Measurements from ENCODE around the gene LRP2.
A peak's percentile ranks its signal among the peaks of the same experiment; 100 is the strongest.

The LRP2 gene

DNA sequence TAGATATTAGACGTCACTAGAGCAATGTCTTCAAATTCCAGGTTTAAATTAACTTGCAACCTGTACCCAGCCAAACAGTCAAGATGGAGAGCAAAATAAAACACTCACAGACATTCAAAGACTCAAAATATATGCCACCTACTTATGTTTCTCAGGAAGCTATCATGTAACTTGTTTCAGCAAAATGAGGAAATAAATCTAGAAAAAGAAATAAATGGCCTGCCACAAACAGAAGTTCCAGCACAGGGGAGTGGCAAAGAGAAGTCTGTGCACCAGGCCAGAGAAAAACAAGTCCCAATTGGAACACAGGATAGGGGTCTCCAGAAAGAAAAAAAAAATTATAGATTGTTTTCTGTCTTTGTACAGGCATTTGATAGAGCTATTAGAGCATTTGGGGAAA lies 96.7 kb downstream of the LRP2 start:
- no peaks in the 10 kb centered on the region for H3K4me1 ChIP-seq (ENCODE audit: control insufficient read depth, insufficient read depth, low read length)
- H3K27me3 ChIP-seq (replicated peaks; ENCODE audit: control insufficient read depth, insufficient read depth, low read length): no peaks in the 10 kb centered on the region
- no peak for DNase-seq (ENCODE audit: low read depth)
- no peaks in the 10 kb centered on the region for H3K9me3 ChIP-seq (ENCODE audit: control insufficient read depth, low read length)
- H3K4me3 ChIP-seq (ENCODE audit: low read length): no peak overlapping the region
- H3K36me3 ChIP-seq (ENCODE audit: control insufficient read depth, insufficient read depth, low read length, severe bottlenecking): no peaks in the 10 kb centered on the region
- H3K9ac ChIP-seq (ENCODE audit: low read length): no peak overlapping the region

DNA sequence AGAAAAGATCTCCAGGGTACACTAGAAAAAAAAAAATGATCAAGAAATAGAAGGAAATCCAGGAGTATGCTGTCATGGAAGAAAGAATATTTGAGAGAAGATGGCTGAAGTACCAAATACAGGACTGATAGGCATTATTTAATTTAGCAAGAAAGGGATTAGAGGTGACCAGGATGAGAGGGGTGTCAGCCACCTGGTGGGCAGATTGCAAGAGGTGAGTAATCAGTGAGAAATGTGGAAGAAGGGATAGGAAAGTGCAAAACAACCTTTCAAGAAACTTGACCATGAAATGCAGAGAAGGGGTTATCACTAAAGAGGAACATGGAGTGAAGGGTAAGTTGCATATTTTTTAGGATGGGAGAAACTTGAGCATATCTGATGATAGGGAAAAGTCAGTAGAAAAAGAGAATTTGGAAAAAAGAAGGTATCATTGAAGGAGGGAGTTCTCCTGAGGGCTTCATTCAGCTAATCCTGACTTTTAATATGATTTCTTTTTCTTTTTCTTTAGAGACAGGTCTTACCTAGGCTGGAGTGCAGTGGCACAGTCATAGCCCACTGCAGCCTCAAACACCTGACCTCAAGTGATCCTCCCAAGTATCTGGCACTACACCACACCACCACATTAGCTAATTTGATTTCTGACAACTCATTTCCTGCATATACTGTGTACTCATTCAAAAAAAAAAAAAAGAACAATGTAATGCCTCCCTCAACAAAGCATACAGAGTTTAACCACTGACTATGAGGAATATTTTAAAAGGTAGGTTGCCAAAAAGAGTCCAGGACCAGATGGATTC lies 101.3 kb downstream of the LRP2 start:
- no peaks in the 10 kb centered on the region for H3K4me1 ChIP-seq (ENCODE audit: control insufficient read depth, insufficient read depth, low read length)
- H3K27me3 ChIP-seq (replicated peaks; ENCODE audit: control insufficient read depth, insufficient read depth, low read length): no peaks in the 10 kb centered on the region
- no peak overlapping the region for H3K4me3 ChIP-seq (ENCODE audit: low read length)
- H3K9ac ChIP-seq (ENCODE audit: low read length): no peak overlapping the region
- H3K36me3 ChIP-seq (ENCODE audit: control insufficient read depth, insufficient read depth, low read length, severe bottlenecking): no peaks in the 10 kb centered on the region
- no peak for DNase-seq (ENCODE audit: low read depth)
- H3K9me3 ChIP-seq (ENCODE audit: control insufficient read depth, low read length): no peaks in the 10 kb centered on the region

- no peak for DNase-seq (ENCODE audit: low read depth)
- Histone ChIP-seq H3K27me3 (replicated peaks; ENCODE audit: control insufficient read depth, insufficient read depth, low read length) (no peaks in the 10 kb centered on the region), H3K36me3 (ENCODE audit: control insufficient read depth, insufficient read depth, low read length, severe bottlenecking) (no peaks in the 10 kb centered on the region), H3K9me3 (ENCODE audit: control insufficient read depth, low read length) (no peaks in the 10 kb centered on the region), H3K4me1 (ENCODE audit: control insufficient read depth, insufficient read depth, low read length) (no peaks in the 10 kb centered on the region), H3K9ac (ENCODE audit: low read length) (no peak overlapping the region), H3K4me3 (ENCODE audit: low read length) (no peak overlapping the region)
Observed at GRCh38 chr2:169260246-169260645, 102.1 kb downstream of the LRP2 start.

DNA sequence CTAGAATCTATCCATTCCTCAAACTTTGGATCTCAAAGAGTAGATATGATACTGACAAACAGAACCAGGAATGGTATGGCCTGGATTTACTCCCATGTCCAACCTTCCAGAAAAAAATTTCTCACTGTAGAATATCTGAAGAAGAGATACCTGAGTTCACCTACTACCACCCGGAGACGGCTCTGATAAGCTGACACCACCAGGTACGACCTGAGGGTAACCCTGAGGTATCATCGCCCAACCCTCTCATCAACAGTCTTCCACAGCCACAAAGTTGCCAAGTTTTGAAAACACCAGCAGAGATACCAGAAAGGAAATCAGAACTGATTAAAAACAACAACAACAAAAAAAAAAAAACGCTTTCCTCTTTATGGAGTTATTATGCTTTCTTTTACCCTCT lies 102.9 kb downstream of the LRP2 start:
- H3K4me3 ChIP-seq (ENCODE audit: low read length): no peak overlapping the region
- H3K27me3 ChIP-seq (replicated peaks; ENCODE audit: control insufficient read depth, insufficient read depth, low read length): no peaks in the 10 kb centered on the region
- no peak overlapping the region for H3K9ac ChIP-seq (ENCODE audit: low read length)
- H3K4me1 ChIP-seq (ENCODE audit: control insufficient read depth, insufficient read depth, low read length): no peaks in the 10 kb centered on the region
- no peak for DNase-seq (ENCODE audit: low read depth)
- no peaks in the 10 kb centered on the region for H3K9me3 ChIP-seq (ENCODE audit: control insufficient read depth, low read length)
- H3K36me3 ChIP-seq (ENCODE audit: control insufficient read depth, insufficient read depth, low read length, severe bottlenecking): no peaks in the 10 kb centered on the region

GRCh38 chr2:169258045-169258601 lies 104.2 kb downstream of the LRP2 start:
- Histone ChIP-seq H3K4me1 (ENCODE audit: control insufficient read depth, insufficient read depth, low read length) (no peaks in the 10 kb centered on the region), H3K4me3 (ENCODE audit: low read length) (no peak overlapping the region), H3K9ac (ENCODE audit: low read length) (no peak overlapping the region), H3K9me3 (ENCODE audit: control insufficient read depth, low read length) (no peaks in the 10 kb centered on the region), H3K36me3 (ENCODE audit: control insufficient read depth, insufficient read depth, low read length, severe bottlenecking) (no peaks in the 10 kb centered on the region), H3K27me3 (replicated peaks; ENCODE audit: control insufficient read depth, insufficient read depth, low read length) (no peaks in the 10 kb centered on the region)
- no peak for DNase-seq (ENCODE audit: low read depth)

- DNase-seq (ENCODE audit: low read depth): peak; percentile 4
- H3K9ac ChIP-seq (ENCODE audit: low read length): no peak overlapping the region
Observed at GRCh38 chr2:169254774-169255173, 107.6 kb downstream of the LRP2 start.

DNA sequence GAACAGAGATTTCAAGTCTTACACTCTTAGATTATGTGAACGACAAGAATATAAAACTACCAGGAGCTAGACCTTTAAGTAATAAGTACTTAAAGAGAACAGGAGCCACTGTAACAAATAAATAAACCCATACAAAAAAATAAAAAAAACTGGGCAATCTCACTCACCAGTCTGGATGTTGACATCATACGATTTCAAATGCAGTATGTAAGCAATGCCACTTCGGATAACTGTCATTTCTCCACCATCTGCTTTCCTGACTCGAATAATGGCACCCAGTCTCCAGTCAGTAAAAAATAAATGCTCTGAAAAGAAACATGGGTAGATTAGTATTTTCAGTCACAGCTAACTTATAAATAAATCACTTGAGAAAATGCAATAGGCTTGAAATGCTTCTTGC lies 115.1 kb downstream of the LRP2 start:
- Histone ChIP-seq H3K9ac (ENCODE audit: low read length) (no peak overlapping the region), H3K4me3 (ENCODE audit: low read length) (no peak overlapping the region), H3K36me3 (ENCODE audit: control insufficient read depth, insufficient read depth, low read length, severe bottlenecking) (no peaks in the 10 kb centered on the region), H3K27me3 (replicated peaks; ENCODE audit: control insufficient read depth, insufficient read depth, low read length) (peaks cover 2% of the 10 kb centered on the region), H3K9me3 (ENCODE audit: control insufficient read depth, low read length) (no peaks in the 10 kb centered on the region), H3K4me1 (ENCODE audit: control insufficient read depth, insufficient read depth, low read length) (no peaks in the 10 kb centered on the region)
- no peak for DNase-seq (ENCODE audit: low read depth)

More at GRCh38 chr2:169254774-169255173, 107.6 kb downstream of the LRP2 start:
- Histone ChIP-seq H3K4me1 (ENCODE audit: control insufficient read depth, insufficient read depth, low read length) (no peaks in the 10 kb centered on the region), H3K9me3 (ENCODE audit: control insufficient read depth, low read length) (no peaks in the 10 kb centered on the region), H3K27me3 (replicated peaks; ENCODE audit: control insufficient read depth, insufficient read depth, low read length) (no peaks in the 10 kb centered on the region), H3K36me3 (ENCODE audit: control insufficient read depth, insufficient read depth, low read length, severe bottlenecking) (no peaks in the 10 kb centered on the region), H3K4me3 (ENCODE audit: low read length) (no peak overlapping the region)

DNA sequence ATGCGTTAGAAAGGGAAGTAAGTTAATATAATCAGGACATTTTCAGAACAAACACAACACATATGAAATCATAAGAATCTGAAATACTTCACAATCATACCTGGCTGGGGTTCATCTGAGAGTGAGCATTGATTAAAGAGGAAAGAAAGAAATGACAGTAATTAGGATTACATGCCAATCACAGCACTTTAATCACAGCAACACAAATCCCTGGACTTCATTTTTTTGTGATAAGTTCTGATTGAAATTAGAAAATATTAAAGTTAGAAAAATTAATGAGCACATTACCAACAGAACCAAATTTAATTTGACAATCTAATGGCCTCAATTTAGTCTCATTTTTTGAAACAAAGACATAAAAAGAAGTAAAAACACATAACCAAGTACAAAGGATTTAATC lies 121.9 kb downstream of the LRP2 start:
- peaks cover 3% of the 10 kb centered on the region for H3K27me3 ChIP-seq (replicated peaks; ENCODE audit: control insufficient read depth, insufficient read depth, low read length)
- H3K4me1 ChIP-seq (ENCODE audit: control insufficient read depth, insufficient read depth, low read length): peaks cover 8% of the 10 kb centered on the region
- H3K36me3 ChIP-seq (ENCODE audit: control insufficient read depth, insufficient read depth, low read length, severe bottlenecking): no peaks in the 10 kb centered on the region
- DNase-seq (ENCODE audit: low read depth): no peak
- no peak overlapping the region for H3K4me3 ChIP-seq (ENCODE audit: low read length)
- no peak overlapping the region for H3K9ac ChIP-seq (ENCODE audit: low read length)
- H3K9me3 ChIP-seq (ENCODE audit: control insufficient read depth, low read length): no peaks in the 10 kb centered on the region

- Histone ChIP-seq H3K9ac (ENCODE audit: low read length) (no peak overlapping the region), H3K36me3 (ENCODE audit: control insufficient read depth, insufficient read depth, low read length, severe bottlenecking) (no peaks in the 10 kb centered on the region)
- DNase-seq (ENCODE audit: low read depth): no peak
Observed at GRCh38 chr2:169237939-169238338, 124.4 kb downstream of the LRP2 start.

GRCh38 chr2:169237286-169237685 lies 125.0 kb downstream of the LRP2 start:
- peaks cover 14% of the 10 kb centered on the region for H3K27me3 ChIP-seq (replicated peaks; ENCODE audit: control insufficient read depth, insufficient read depth, low read length)
- no peaks in the 10 kb centered on the region for H3K9me3 ChIP-seq (ENCODE audit: control insufficient read depth, low read length)
- DNase-seq (ENCODE audit: low read depth): peak; percentile 31
- H3K9ac ChIP-seq (ENCODE audit: low read length): no peak overlapping the region
- no peaks in the 10 kb centered on the region for H3K36me3 ChIP-seq (ENCODE audit: control insufficient read depth, insufficient read depth, low read length, severe bottlenecking)
- H3K4me3 ChIP-seq (ENCODE audit: low read length): no peak overlapping the region
- peaks cover 8% of the 10 kb centered on the region for H3K4me1 ChIP-seq (ENCODE audit: control insufficient read depth, insufficient read depth, low read length)

More at GRCh38 chr2:169237939-169238338, 124.4 kb downstream of the LRP2 start:
- no peak overlapping the region for H3K4me3 ChIP-seq (ENCODE audit: low read length)
- H3K9me3 ChIP-seq (ENCODE audit: control insufficient read depth, low read length): no peaks in the 10 kb centered on the region
- H3K27me3 ChIP-seq (replicated peaks; ENCODE audit: control insufficient read depth, insufficient read depth, low read length): peaks cover 9% of the 10 kb centered on the region
- H3K4me1 ChIP-seq (ENCODE audit: control insufficient read depth, insufficient read depth, low read length): peaks cover 8% of the 10 kb centered on the region

DNA sequence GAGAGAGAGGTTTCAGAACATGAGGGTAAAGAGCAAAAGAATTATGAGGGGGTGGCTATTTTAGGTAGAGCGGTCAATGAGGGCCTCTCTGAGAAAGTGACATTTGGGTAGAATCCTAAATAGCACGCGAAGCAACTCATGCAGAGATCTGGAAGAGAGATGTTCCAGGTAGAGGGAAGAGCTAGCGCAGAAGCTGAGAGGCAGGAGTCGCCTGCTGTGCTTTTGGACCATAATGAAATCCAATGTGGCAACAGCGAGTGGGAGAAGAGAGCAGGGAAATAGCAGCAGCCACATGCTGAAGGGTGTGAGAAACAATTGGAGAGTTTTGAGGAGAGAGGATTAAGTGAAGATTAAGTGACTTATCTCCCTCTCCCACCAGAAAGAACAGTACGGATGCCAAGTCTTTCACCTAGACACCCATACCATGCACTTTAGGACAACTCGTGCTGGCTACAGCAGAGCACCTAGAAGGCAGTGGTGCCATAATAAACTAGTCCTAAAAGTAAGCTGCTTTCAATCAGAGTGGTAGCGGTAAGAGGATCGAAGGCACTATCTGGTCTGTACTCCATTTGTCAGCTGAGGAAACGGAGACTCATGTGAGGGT lies 129.7 kb downstream of the LRP2 start:
- DNase-seq (ENCODE audit: low read depth): no peak
- Histone ChIP-seq H3K36me3 (ENCODE audit: control insufficient read depth, insufficient read depth, low read length, severe bottlenecking) (no peaks in the 10 kb centered on the region), H3K27me3 (replicated peaks; ENCODE audit: control insufficient read depth, insufficient read depth, low read length) (peaks cover 30% of the 10 kb centered on the region), H3K4me1 (ENCODE audit: control insufficient read depth, insufficient read depth, low read length) (peaks cover 1% of the 10 kb centered on the region), H3K9me3 (ENCODE audit: control insufficient read depth, low read length) (no peaks in the 10 kb centered on the region), H3K9ac (ENCODE audit: low read length) (no peak overlapping the region), H3K4me3 (ENCODE audit: low read length) (no peak overlapping the region)
